Measurements from ENCODE around the gene PRG3. TPM values are rescaled to one million over a fixed set of nuclear protein-coding genes. Genes with fewer than 3 reads are reported as not detected.

The PRG3 gene
- total RNA-seq, 2 experiments from 2014 or later: not detected

GRCh38 chr11:57359896-57360690, 20.9 kb downstream of the PRG3 start:
- no peak for DNase-seq
- CTCF ChIA-PET: interaction anchor here (0.9 to 1.4 kb wide), 3 partner anchors 14 to 133 kb away, joined by 3 to 8 read pairs (median 4); no protein-coding TSS in a partner anchor
- Mint-ChIP-seq H3K27ac (no peak overlapping the region), H3K27me3 (peaks cover 9% of the 10 kb centered on the region), H3K9me3 (no peaks in the 10 kb centered on the region), H3K4me1 (peaks cover 4% of the 10 kb centered on the region), H3K36me3 (ENCODE audit: low read depth) (no peaks in the 10 kb centered on the region), H3K4me3 (no peak overlapping the region)
- POLR2A ChIA-PET: no interaction called here

GRCh38 chr11:57359396-57359795, 21.6 kb downstream of the PRG3 start:
- H3K27me3 Mint-ChIP-seq: peaks cover 10% of the 10 kb centered on the region
- no peak for DNase-seq
- peaks cover 4% of the 10 kb centered on the region for H3K4me1 Mint-ChIP-seq
- POLR2A ChIA-PET: no interaction called here
- H3K4me3 Mint-ChIP-seq: no peak overlapping the region
- no peaks in the 10 kb centered on the region for H3K36me3 Mint-ChIP-seq (ENCODE audit: low read depth)
- CTCF ChIA-PET: interaction anchor here (1.3 to 1.4 kb wide), 2 partner anchors 13 to 98 kb away, joined by 4 to 8 read pairs; no protein-coding TSS in a partner anchor
- H3K9me3 Mint-ChIP-seq: no peaks in the 10 kb centered on the region
- no peak overlapping the region for H3K27ac Mint-ChIP-seq

GRCh38 chr11:57358991-57359390, 22.0 kb downstream of the PRG3 start:
- Mint-ChIP-seq H3K27me3 (peaks cover 11% of the 10 kb centered on the region), H3K4me3 (no peak overlapping the region), H3K9me3 (no peaks in the 10 kb centered on the region), H3K4me1 (peaks cover 4% of the 10 kb centered on the region), H3K36me3 (ENCODE audit: low read depth) (no peaks in the 10 kb centered on the region), H3K27ac (no peak overlapping the region)
- DNase-seq: no peak
- CTCF ChIA-PET: interaction anchor here (1.4 kb wide), 1 partner anchor 13 kb away, joined by 4 read pairs; no protein-coding TSS in a partner anchor
- POLR2A ChIA-PET: no interaction called here

GRCh38 chr11:57358543-57358961, 22.4 kb downstream of the PRG3 start:
- Mint-ChIP-seq H3K27me3 (peaks cover 11% of the 10 kb centered on the region), H3K27ac (no peak overlapping the region), H3K4me1 (peaks cover 4% of the 10 kb centered on the region), H3K36me3 (ENCODE audit: low read depth) (no peaks in the 10 kb centered on the region), H3K4me3 (no peak overlapping the region), H3K9me3 (no peaks in the 10 kb centered on the region)
- DNase-seq: no peak
- POLR2A ChIA-PET: no interaction called here
- CTCF ChIA-PET: no interaction called here

GRCh38 chr11:57357856-57358255, 23.1 kb downstream of the PRG3 start:
- Mint-ChIP-seq H3K36me3 (ENCODE audit: low read depth) (no peaks in the 10 kb centered on the region), H3K9me3 (no peaks in the 10 kb centered on the region), H3K4me3 (no peak overlapping the region), H3K27ac (no peak overlapping the region), H3K27me3 (peaks cover 16% of the 10 kb centered on the region), H3K4me1 (peaks cover 4% of the 10 kb centered on the region)
- CTCF ChIA-PET: no interaction called here
- no peak for DNase-seq
- POLR2A ChIA-PET: no interaction called here

GRCh38 chr11:57357310-57357709, 23.6 kb downstream of the PRG3 start:
- CTCF ChIA-PET: no interaction called here
- H3K27me3 Mint-ChIP-seq: peaks cover 16% of the 10 kb centered on the region

GRCh38 chr11:57356268-57356667, 24.7 kb downstream of the PRG3 start:
- H3K27ac Mint-ChIP-seq: no peak overlapping the region
- DNase-seq: no peak
- H3K27me3 Mint-ChIP-seq: peaks cover 16% of the 10 kb centered on the region
- H3K9me3 Mint-ChIP-seq: peaks cover 4% of the 10 kb centered on the region
- H3K4me3 Mint-ChIP-seq: no peak overlapping the region
- H3K4me1 Mint-ChIP-seq: peaks cover 4% of the 10 kb centered on the region
- ChIA-PET POLR2A (no interaction called here), CTCF (interaction anchor here (1.1 to 1.2 kb wide), 2 partner anchors 43 to 102 kb away, joined by 3 read pairs; no protein-coding TSS in a partner anchor)
- H3K36me3 Mint-ChIP-seq (ENCODE audit: low read depth): no peaks in the 10 kb centered on the region

More at GRCh38 chr11:57357310-57357709, 23.6 kb downstream of the PRG3 start:
- POLR2A ChIA-PET: no interaction called here
- Mint-ChIP-seq H3K36me3 (ENCODE audit: low read depth) (no peaks in the 10 kb centered on the region), H3K9me3 (no peaks in the 10 kb centered on the region), H3K4me3 (no peak overlapping the region), H3K4me1 (peaks cover 4% of the 10 kb centered on the region), H3K27ac (no peak overlapping the region)
- DNase-seq: no peak

- ChIA-PET CTCF (no interaction called here), POLR2A (no interaction called here)
- H3K4me1 Mint-ChIP-seq: peaks cover 6% of the 10 kb centered on the region
- H3K27me3 Mint-ChIP-seq: peaks cover 16% of the 10 kb centered on the region
- no peak for DNase-seq
- H3K27ac Mint-ChIP-seq: no peak overlapping the region
- no peaks in the 10 kb centered on the region for H3K36me3 Mint-ChIP-seq (ENCODE audit: low read depth)
- peaks cover 5% of the 10 kb centered on the region for H3K9me3 Mint-ChIP-seq
- H3K4me3 Mint-ChIP-seq: no peak overlapping the region
Measured at GRCh38 chr11:57354699-57355098, 26.3 kb downstream of the PRG3 start.

DNA sequence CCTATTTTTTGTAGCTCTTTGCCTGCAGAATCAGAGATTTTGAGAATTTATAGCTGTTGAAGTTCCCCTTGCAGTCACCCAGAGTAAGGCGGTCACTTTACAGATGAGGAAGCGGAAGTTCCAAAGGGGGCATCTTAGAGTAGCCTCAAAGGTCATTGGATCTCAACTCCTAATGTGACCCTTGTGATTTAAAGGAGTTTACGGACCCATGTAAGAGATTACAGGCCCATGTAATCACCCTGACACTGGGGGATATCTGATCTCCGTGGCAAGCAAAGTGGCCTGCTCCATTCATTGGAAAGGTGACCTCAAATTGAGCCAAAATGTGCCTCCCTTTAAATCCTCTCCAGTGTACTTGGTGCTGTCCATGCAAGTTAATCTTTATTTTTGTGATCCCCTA, 27.1 kb downstream of the PRG3 start:
- H3K27ac Mint-ChIP-seq: no peak overlapping the region
- ChIA-PET CTCF (no interaction called here), POLR2A (no interaction called here)
- H3K4me3 Mint-ChIP-seq: no peak overlapping the region
- H3K27me3 Mint-ChIP-seq: peaks cover 16% of the 10 kb centered on the region
- H3K9me3 Mint-ChIP-seq: peaks cover 5% of the 10 kb centered on the region
- no peaks in the 10 kb centered on the region for H3K36me3 Mint-ChIP-seq (ENCODE audit: low read depth)
- peaks cover 6% of the 10 kb centered on the region for H3K4me1 Mint-ChIP-seq
- DNase-seq: no peak

DNA sequence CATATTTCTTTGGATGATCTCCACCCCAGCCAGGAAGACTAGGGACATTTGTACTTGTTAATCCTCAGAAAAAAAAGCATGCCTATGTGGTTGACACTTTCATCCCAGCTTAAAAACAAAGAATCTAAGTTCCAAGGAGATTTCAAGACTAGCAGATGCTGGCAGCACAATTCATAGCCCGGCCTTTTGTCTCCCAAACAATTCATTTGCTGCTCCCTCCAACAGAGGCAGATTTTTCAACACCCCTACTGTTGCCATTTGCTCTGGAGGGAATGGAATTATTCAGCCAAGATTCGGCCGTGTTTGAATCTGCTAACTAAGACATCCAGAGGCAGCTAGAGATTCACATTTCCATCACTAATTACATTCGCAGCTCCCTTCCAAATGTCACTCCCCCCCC, 27.5 kb downstream of the PRG3 start:
- H3K4me1 Mint-ChIP-seq: peaks cover 6% of the 10 kb centered on the region
- H3K9me3 Mint-ChIP-seq: peaks cover 5% of the 10 kb centered on the region
- peaks cover 16% of the 10 kb centered on the region for H3K27me3 Mint-ChIP-seq
- POLR2A ChIA-PET: no interaction called here
- H3K4me3 Mint-ChIP-seq: no peak overlapping the region
- no peak for DNase-seq
- CTCF ChIA-PET: interaction anchor here (1.1 kb wide), 1 partner anchor 13 kb away, joined by 3 read pairs; no protein-coding TSS in a partner anchor
- H3K27ac Mint-ChIP-seq: no peak overlapping the region
- H3K36me3 Mint-ChIP-seq (ENCODE audit: low read depth): no peaks in the 10 kb centered on the region

GRCh38 chr11:57353036-57353435, 27.9 kb downstream of the PRG3 start:
- Mint-ChIP-seq H3K4me3 (no peak overlapping the region), H3K9me3 (peaks cover 5% of the 10 kb centered on the region), H3K27me3 (peaks cover 16% of the 10 kb centered on the region), H3K36me3 (ENCODE audit: low read depth) (no peaks in the 10 kb centered on the region), H3K27ac (no peak overlapping the region), H3K4me1 (peaks cover 6% of the 10 kb centered on the region)
- DNase-seq: no peak
- CTCF ChIA-PET: interaction anchor here (1.1 kb wide), 1 partner anchor 13 kb away, joined by 3 read pairs; no protein-coding TSS in a partner anchor
- POLR2A ChIA-PET: no interaction called here

- no peaks in the 10 kb centered on the region for H3K36me3 Mint-ChIP-seq (ENCODE audit: low read depth)
- no peak overlapping the region for H3K27ac Mint-ChIP-seq
- CTCF ChIA-PET: interaction anchor here (0.6 to 1.0 kb wide), 4 partner anchors 19 to 108 kb away, joined by 3 to 4 read pairs (median 3); no protein-coding TSS in a partner anchor
- peak; percentile 60 for DNase-seq
- POLR2A ChIA-PET: no interaction called here
- H3K27me3 Mint-ChIP-seq: peaks cover 7% of the 10 kb centered on the region
- peaks cover 3% of the 10 kb centered on the region for H3K4me1 Mint-ChIP-seq
- peaks cover 5% of the 10 kb centered on the region for H3K9me3 Mint-ChIP-seq
- H3K4me3 Mint-ChIP-seq: no peak overlapping the region
Measured at GRCh38 chr11:57349491-57350274, 31.3 kb downstream of the PRG3 start.

Measured in activated CD4-positive, alpha-beta T cell treated with anti-CD3 and anti-CD28 coated beads, Interleukin-2, amount 10 ng/mL, durations not matched to agents 7 days and 5 days (primary cell).